Smooth muscle cell (in vitro differentiated cells): ENCODE results near the gene CHST14. TPM values are rescaled to one million over a fixed set of nuclear protein-coding genes. Genes with fewer than 3 reads are reported as not detected.

Source experiments
- DNase-seq: peaks from one replicate; lab custom pipeline; 2025; ENCODE audit not compliant: unreplicated experiment; lab: John Stamatoyannopoulos, UW
- H2AFZ ChIP-seq: fragments of 200-600 bp; sonication (generic); 2 replicates; pipeline ENCODE4 v1.6.0; 2016; ENCODE audit warnings: antibody characterized with exemption, low read depth, mild to moderate bottlenecking
- H3F3A ChIP-seq: fragments of 200-600 bp; sonication (generic); 2 replicates; pipeline ENCODE4 v1.6.0; 2017; ENCODE audit warnings: antibody characterized with exemption, low read depth
- H3K27ac ChIP-seq: fragments of 200-600 bp; sonication (generic); 2 replicates; pipeline ENCODE4 v1.5.1; 2016; ENCODE audit warnings: low read depth, mild to moderate bottlenecking
- H3K27me3 ChIP-seq: fragments of 200-600 bp; sonication (generic); 2 replicates; pipeline ENCODE4 v1.6.1; 2016; ENCODE audit warnings: low read depth, mild to moderate bottlenecking
- H3K36me3 ChIP-seq: fragments of 200-600 bp; sonication (generic); 2 replicates; pipeline ENCODE4 v1.5.1; 2016; ENCODE audit warnings: low read depth
- H3K4me1 ChIP-seq: fragments of 200-600 bp; sonication (generic); 2 replicates; pipeline ENCODE4 v1.5.1; 2016; ENCODE audit warnings: low read depth
- H3K4me2 ChIP-seq: fragments of 200-600 bp; sonication (generic); 2 replicates; pipeline ENCODE4 v1.6.0; 2016; ENCODE audit warnings: mild to moderate bottlenecking
- H3K4me3 ChIP-seq: fragments of 200-600 bp; sonication (generic); 2 replicates; pipeline ENCODE4 v1.5.1; 2016; ENCODE audit warnings: mild to moderate bottlenecking
- H3K79me2 ChIP-seq: fragments of 200-600 bp; sonication (generic); 2 replicates; pipeline ENCODE4 v1.6.0; 2016; ENCODE audit warnings: low read depth, mild to moderate bottlenecking
- H3K9ac ChIP-seq: fragments of 200-600 bp; sonication (generic); 2 replicates; pipeline ENCODE4 v1.6.0; 2016; ENCODE audit warnings: low read depth
- H3K9me3 ChIP-seq: fragments of 200-600 bp; sonication (generic); replicated peaks from 2 replicates; pipeline ENCODE4 v1.5.1; 2016; ENCODE audit warnings: low read depth
- H4K20me1 ChIP-seq: fragments of 200-600 bp; sonication (generic); 2 replicates; pipeline ENCODE4 v1.6.0; 2016; ENCODE audit warnings: low read depth
- CTCF ChIP-seq: fragments of 200-600 bp; sonication (generic); IDR thresholded peaks from 2 replicates; pipeline ENCODE4 v1.5.1; 2017; ENCODE audit warnings: borderline replicate concordance, mild to moderate bottlenecking, antibody characterized with exemption; ENCODE audit not compliant: insufficient read depth, poor library complexity, severe bottlenecking
- WGBS: methylation state at CpG from one replicate; pipeline ENCODE4 v1.1.7; 2016; ENCODE audit warnings: low lambda C conversion rate; 5-methylcytosine and 5-hydroxymethylcytosine counted together
- polyA plus RNA-seq: library from polyadenylated mRNA; unstranded; fragments of >200 nt; fragmentation: Nextera tagmentation; extraction: Ambion mirVana; gene quantifications from 2 replicates; pipeline ENCODE4 v1.2.1, GENCODE V29; 2016
- total RNA-seq: library from RNA; depleted of rRNA; stranded (reverse); fragments of >200 nt; gene quantifications from 2 replicates; pipeline ENCODE4 v1.2.3, GENCODE V29; 2014

Gene CHST14
- total and polyA plus RNA-seq, 2 experiments from 2014 or later: 19.1 to 24.6 TPM

- no peak overlapping the region for H3K9ac ChIP-seq
- WGBS: 78% methylated on average over 6 of the region's 6 CpGs
- no peaks in the 10 kb centered on the region for H3K79me2 ChIP-seq
- no peak overlapping the region for H2AFZ ChIP-seq
- peaks cover 8% of the 10 kb centered on the region for H3K27me3 ChIP-seq
- TF ChIP-seq CTCF: no peak
- H3K4me2 ChIP-seq: no peak overlapping the region
- H4K20me1 ChIP-seq: no peaks in the 10 kb centered on the region
- no peak overlapping the region for H3K4me3 ChIP-seq
- no peak for DNase-seq
- no peak overlapping the region for H3K27ac ChIP-seq
- no peaks in the 10 kb centered on the region for H3F3A ChIP-seq
- no peaks in the 10 kb centered on the region for H3K36me3 ChIP-seq
- H3K4me1 ChIP-seq: no peaks in the 10 kb centered on the region
- no peaks in the 10 kb centered on the region for H3K9me3 ChIP-seq
Measured at GRCh38 chr15:40501487-40501886, 30.7 kb downstream of the CHST14 start.

GRCh38 chr15:40506964-40507571 lies 36.3 kb downstream of the CHST14 start:
- Histone ChIP-seq H4K20me1 (no peaks in the 10 kb centered on the region), H3K4me3 (peak overlapping the region; percentile 27), H2AFZ (peak overlapping the region; percentile 64), H3K9ac (no peak overlapping the region), H3K9me3 (no peaks in the 10 kb centered on the region), H3K4me2 (peak overlapping the region; percentile 65), H3F3A (peaks cover 5% of the 10 kb centered on the region), H3K27ac (no peak overlapping the region), H3K27me3 (peaks cover 8% of the 10 kb centered on the region), H3K4me1 (no peaks in the 10 kb centered on the region), H3K36me3 (no peaks in the 10 kb centered on the region), H3K79me2 (no peaks in the 10 kb centered on the region)
- TF ChIP-seq CTCF: peak; percentile 54
- DNase-seq: peak; percentile 44
- 5% methylated on average over 29 of the region's 30 CpGs for WGBS

GRCh38 chr15:40508216-40508615 lies 37.4 kb downstream of the CHST14 start:
- TF ChIP-seq CTCF: no peak
- no peak for DNase-seq
- H2AFZ ChIP-seq: no peak overlapping the region
- H4K20me1 ChIP-seq: no peaks in the 10 kb centered on the region
- H3K9me3 ChIP-seq: no peaks in the 10 kb centered on the region
- H3K27me3 ChIP-seq: no peaks in the 10 kb centered on the region
- no peaks in the 10 kb centered on the region for H3K36me3 ChIP-seq
- no peak overlapping the region for H3K27ac ChIP-seq
- WGBS: 74% methylated on average over 1 of the region's 1 CpG
- H3K4me1 ChIP-seq: no peaks in the 10 kb centered on the region
- no peak overlapping the region for H3K9ac ChIP-seq
- no peak overlapping the region for H3K4me3 ChIP-seq
- H3F3A ChIP-seq: peaks cover 5% of the 10 kb centered on the region
- no peaks in the 10 kb centered on the region for H3K79me2 ChIP-seq
- no peak overlapping the region for H3K4me2 ChIP-seq

GRCh38 chr15:40510201-40510600 lies 39.4 kb downstream of the CHST14 start:
- Histone ChIP-seq H3K27me3 (no peaks in the 10 kb centered on the region), H3K79me2 (no peaks in the 10 kb centered on the region)

More at GRCh38 chr15:40510201-40510600, 39.4 kb downstream of the CHST14 start:
- TF ChIP-seq CTCF: no peak
- Histone ChIP-seq H3K4me3 (no peak overlapping the region), H3F3A (peaks cover 5% of the 10 kb centered on the region), H3K27ac (no peak overlapping the region), H3K4me1 (no peaks in the 10 kb centered on the region), H3K9me3 (no peaks in the 10 kb centered on the region), H3K36me3 (no peaks in the 10 kb centered on the region), H4K20me1 (no peaks in the 10 kb centered on the region), H3K9ac (no peak overlapping the region), H3K4me2 (no peak overlapping the region), H2AFZ (no peak overlapping the region)
- WGBS: 93% methylated on average over 2 of the region's 2 CpGs
- DNase-seq: no peak
